BE2C (cell line): ENCODE data around the gene UPF3B.
A peak's percentile ranks its signal among the peaks of the same experiment; 100 is the strongest.

Source experiments
- DNase-seq: peaks from one replicate; pipeline ENCODE4 v3.0.0-alpha.2; 2020
- H3K27me3 ChIP-seq: fragments of 250-450 bp; sonication (Bioruptor Pico); 2 replicates; pipeline ENCODE4 v1.5.1; 2020; ENCODE audit warnings: mild to moderate bottlenecking
- H3K36me3 ChIP-seq: fragments of 250-450 bp; sonication (Bioruptor Pico); 2 replicates; pipeline ENCODE4 v1.5.1; 2020; ENCODE audit warnings: mild to moderate bottlenecking
- H3K4me1 ChIP-seq: fragments of 250-450 bp; sonication (Bioruptor Pico); 2 replicates; pipeline ENCODE4 v1.5.1; 2020
- H3K4me3 ChIP-seq: 2 replicates; pipeline ENCODE4 v1.5.1; 2011; ENCODE audit warnings: low read depth, low read length
- H3K9me3 ChIP-seq: fragments of 250-450 bp; sonication (Bioruptor Pico); 2 replicates; pipeline ENCODE4 v1.5.1; 2020
- TF ChIP-seq, protein P1 (sequence below): IDR thresholded peaks from 2 replicates; pipeline ENCODE4 v1.5.1; 2012; ENCODE audit warnings: mild to moderate bottlenecking, low read depth, low read length

UPF3B gene

GRCh38 chrX:119801253-119802221 is 51.2 kb downstream of the UPF3B start:
- TF ChIP-seq, protein P1, sequence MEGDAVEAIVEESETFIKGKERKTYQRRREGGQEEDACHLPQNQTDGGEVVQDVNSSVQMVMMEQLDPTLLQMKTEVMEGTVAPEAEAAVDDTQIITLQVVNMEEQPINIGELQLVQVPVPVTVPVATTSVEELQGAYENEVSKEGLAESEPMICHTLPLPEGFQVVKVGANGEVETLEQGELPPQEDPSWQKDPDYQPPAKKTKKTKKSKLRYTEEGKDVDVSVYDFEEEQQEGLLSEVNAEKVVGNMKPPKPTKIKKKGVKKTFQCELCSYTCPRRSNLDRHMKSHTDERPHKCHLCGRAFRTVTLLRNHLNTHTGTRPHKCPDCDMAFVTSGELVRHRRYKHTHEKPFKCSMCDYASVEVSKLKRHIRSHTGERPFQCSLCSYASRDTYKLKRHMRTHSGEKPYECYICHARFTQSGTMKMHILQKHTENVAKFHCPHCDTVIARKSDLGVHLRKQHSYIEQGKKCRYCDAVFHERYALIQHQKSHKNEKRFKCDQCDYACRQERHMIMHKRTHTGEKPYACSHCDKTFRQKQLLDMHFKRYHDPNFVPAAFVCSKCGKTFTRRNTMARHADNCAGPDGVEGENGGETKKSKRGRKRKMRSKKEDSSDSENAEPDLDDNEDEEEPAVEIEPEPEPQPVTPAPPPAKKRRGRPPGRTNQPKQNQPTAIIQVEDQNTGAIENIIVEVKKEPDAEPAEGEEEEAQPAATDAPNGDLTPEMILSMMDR, result no peak
- H3K4me1 ChIP-seq, result no peaks in the 10 kb centered on the region
- DNase-seq, result no peak
- H3K36me3 ChIP-seq, result no peaks in the 10 kb centered on the region
- H3K27me3 ChIP-seq, result no peaks in the 10 kb centered on the region
- no peak overlapping the region for H3K4me3 ChIP-seq
- no peaks in the 10 kb centered on the region for H3K9me3 ChIP-seq

GRCh38 chrX:119791437-119792231 is 61.1 kb downstream of the UPF3B start, which contains the start of gene RPL39:
Gene RPL39 (minus strand): TSS chrX:119791630. CDS start chrX:119791576, 54 bp downstream.
- no peaks in the 10 kb centered on the region for H3K9me3 ChIP-seq
- peak within 1 kb of the TSS; percentile 92 for H3K4me3 ChIP-seq
- peak; percentile 87 for DNase-seq
- peaks cover 38% of the 10 kb centered on the region for H3K36me3 ChIP-seq
- H3K4me1 ChIP-seq, result no peaks in the 10 kb centered on the region
- TF ChIP-seq, protein P1, result no peak
- no peaks in the 10 kb centered on the region for H3K27me3 ChIP-seq

DNA sequence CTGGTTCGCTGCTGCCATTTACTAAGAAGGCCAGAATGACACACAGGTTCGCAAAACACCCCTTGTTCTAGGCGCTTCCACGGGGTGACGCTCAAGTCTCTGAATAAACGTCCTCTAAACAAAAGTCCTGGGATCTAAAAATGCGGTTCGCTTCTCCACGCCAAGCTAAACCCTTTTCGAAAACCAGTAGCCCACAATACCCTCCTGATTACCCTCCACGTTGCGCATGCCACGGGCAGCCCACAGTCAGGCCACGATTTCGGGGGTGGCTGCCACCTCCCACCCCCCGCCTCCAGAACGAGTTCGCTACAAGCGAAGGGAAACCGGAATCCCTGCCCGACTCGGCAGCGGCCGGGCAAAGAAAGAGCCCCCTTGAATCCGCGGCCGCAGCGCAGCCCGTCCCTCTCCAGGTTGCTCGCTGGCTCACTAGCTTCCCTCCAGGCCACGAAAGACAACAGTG is 61.8 kb downstream of the UPF3B start:
- peak; percentile 8 for DNase-seq
- no peaks in the 10 kb centered on the region for H3K4me1 ChIP-seq
- TF ChIP-seq, protein P1, result no peak; the same call in 1 of the 2 replicates

DNA sequence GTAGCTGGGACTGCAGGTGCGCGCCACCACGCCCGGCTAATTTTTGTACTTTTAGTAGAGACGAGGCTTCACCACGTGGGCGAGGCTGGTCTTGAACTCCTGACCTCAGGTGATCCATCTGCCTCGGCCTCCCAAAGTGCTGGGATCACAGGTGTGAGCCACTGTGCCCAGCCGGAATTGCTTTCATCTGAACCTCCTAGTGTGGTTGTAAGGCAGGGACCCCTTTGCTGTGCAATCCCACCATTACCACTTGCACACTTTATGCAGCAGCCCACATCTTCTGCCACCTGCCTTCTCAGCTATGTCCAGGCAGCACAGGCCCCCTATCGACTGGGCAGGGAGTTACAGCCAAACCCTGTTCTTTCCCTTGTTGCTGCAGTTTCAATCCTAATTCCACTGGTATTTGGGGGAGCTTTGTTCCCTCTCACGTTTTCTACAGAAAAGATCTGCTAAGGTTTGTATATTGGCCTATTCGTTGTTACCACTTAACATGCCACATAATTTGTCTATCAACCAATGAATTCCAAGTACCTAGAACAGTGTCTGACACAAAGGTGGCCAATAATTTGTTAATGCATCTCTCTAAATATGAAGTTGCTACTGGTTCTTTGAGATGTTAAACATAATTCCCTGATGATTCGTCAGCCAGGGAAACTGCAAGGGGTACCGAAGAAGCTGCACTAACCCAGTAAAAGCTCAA is 67.9 kb downstream of the UPF3B start:
- peak; percentile 57 for DNase-seq
- H3K27me3 ChIP-seq, result no peaks in the 10 kb centered on the region
- H3K4me1 ChIP-seq, result no peaks in the 10 kb centered on the region
- H3K9me3 ChIP-seq, result no peaks in the 10 kb centered on the region
- peaks cover 81% of the 10 kb centered on the region for H3K36me3 ChIP-seq
- H3K4me3 ChIP-seq, result no peak overlapping the region
- TF ChIP-seq, protein P1, result peak; percentile 71

More for the DNA sequence above, 61.8 kb downstream of the UPF3B start:
- no peaks in the 10 kb centered on the region for H3K27me3 ChIP-seq
- no peaks in the 10 kb centered on the region for H3K9me3 ChIP-seq
- H3K4me3 ChIP-seq, result peak overlapping the region; percentile 92
- H3K36me3 ChIP-seq, result peaks cover 45% of the 10 kb centered on the region
